ENCODE results near the gene RBMXL3.

Gene RBMXL3

GRCh38 chrX:115233497-115234455 is 44.6 kb downstream of the RBMXL3 start, which contains the start of gene LRCH2:
LRCH2 (minus strand) TSS chrX:115234096; CDS start chrX:115234041, 55 bp downstream.
- DNase-seq: no peak

GRCh38 chrX:115234461-115234860 is 45.3 kb downstream of the RBMXL3 start:
- no peak for DNase-seq

GRCh38 chrX:115236560-115236959 is 47.4 kb downstream of the RBMXL3 start:
- DNase-seq: no peak

GRCh38 chrX:115237056-115237455 is 47.8 kb downstream of the RBMXL3 start:
- no peak for DNase-seq
